OCI-LY7 (cell line): ENCODE measurements around the gene MAFF.

ENCODE experiments used
- EZH2phosphoT487 ChIP-seq: fragments of 200-600 bp; sonication (generic); IDR thresholded peaks from 2 replicates; pipeline ENCODE4 v1.6.1; 2018; ENCODE audit warnings: low read depth, borderline replicate concordance, mild to moderate bottlenecking, mixed run types, antibody characterized with exemption, low read length, moderate library complexity, mixed read lengths
- TF ChIP-seq, protein P1 (sequence below): fragments of 200-600 bp; sonication (generic); conservative IDR thresholded peaks from 2 replicates; pipeline ENCODE4 v1.5.1; 2014; ENCODE audit warnings: mild to moderate bottlenecking, antibody characterized with exemption, low read length, moderate library complexity, mixed read lengths

DNA sequence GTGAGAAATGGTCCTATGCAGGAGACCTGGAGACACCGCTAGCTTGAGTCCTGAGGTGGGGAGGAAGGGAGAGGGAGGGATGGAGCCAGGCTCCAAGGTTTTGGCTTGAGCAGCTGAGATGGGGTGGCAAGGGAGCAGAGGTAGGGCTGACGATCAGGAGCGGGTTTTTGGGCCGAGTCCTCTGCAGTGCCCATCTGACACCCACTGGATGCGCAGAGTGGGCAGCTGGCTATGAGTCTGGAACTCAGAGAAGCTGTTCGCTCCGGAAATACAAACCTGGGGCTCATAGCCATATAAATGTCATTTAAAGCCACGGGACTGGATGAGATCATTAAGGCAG is 453 bp upstream of the MAFF start:
- TF ChIP-seq, protein P1, sequence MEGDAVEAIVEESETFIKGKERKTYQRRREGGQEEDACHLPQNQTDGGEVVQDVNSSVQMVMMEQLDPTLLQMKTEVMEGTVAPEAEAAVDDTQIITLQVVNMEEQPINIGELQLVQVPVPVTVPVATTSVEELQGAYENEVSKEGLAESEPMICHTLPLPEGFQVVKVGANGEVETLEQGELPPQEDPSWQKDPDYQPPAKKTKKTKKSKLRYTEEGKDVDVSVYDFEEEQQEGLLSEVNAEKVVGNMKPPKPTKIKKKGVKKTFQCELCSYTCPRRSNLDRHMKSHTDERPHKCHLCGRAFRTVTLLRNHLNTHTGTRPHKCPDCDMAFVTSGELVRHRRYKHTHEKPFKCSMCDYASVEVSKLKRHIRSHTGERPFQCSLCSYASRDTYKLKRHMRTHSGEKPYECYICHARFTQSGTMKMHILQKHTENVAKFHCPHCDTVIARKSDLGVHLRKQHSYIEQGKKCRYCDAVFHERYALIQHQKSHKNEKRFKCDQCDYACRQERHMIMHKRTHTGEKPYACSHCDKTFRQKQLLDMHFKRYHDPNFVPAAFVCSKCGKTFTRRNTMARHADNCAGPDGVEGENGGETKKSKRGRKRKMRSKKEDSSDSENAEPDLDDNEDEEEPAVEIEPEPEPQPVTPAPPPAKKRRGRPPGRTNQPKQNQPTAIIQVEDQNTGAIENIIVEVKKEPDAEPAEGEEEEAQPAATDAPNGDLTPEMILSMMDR, result no peak
- no peak for TF ChIP-seq EZH2phosphoT487
